ENCODE results near the gene PRKAG2.

GRCh38 chr7:151708610-151709009 is 168.3 kb downstream of the PRKAG2 start:
- TF ChIP-seq POLR2AphosphoS5 (IDR thresholded peaks at IDR 0.05; ENCODE audit: low read depth, low read length) (no peak), POU2F2 (IDR thresholded peaks at IDR 0.05; ENCODE audit: low read depth, low read length) (no peak), TAF1 (IDR thresholded peaks at IDR 0.05; ENCODE audit: low read depth, low read length) (no peak), POLR2A (IDR thresholded peaks at IDR 0.05; ENCODE audit: low read depth, low read length) (no peak)

Measured in GM12891 (cell line).